Left lung (tissue), 10 donors: ENCODE data around the gene RBMS3. TPM values are rescaled to one million over a fixed set of nuclear protein-coding genes. Genes with fewer than 3 reads are reported as not detected.

Experiments used
- ATAC-seq: fragments of 200-7000 bp; cut with Tn5 transposase; one replicate; pipeline ENCODE4 v1.9.1; 2020; ENCODE audit warnings: moderate library complexity
- DNase-seq, 4 donors: peaks; one replicate each; pipeline ENCODE4 v3.0.0-alpha.2; 2013 to 2020
- H3K27ac ChIP-seq, 2 donors: fragments of 200-600 bp; sonication (generic) in 1 of 2; one replicate each; pipeline versions ENCODE4 v1.5.0 to v1.8.0; 2020 to 2021
- H3K27me3 ChIP-seq, 2 donors: fragments of 200-600 bp; sonication (generic) in 1 of 2; one replicate each; pipeline versions ENCODE4 v1.5.0 to v1.8.0; 2020 to 2021
- H3K36me3 ChIP-seq, 2 donors: fragments of 200-600 bp; sonication (generic) in 1 of 2; one replicate each; pipeline versions ENCODE4 v1.5.0 to v1.8.0; 2020 to 2021
- H3K4me1 ChIP-seq, 2 donors: fragments of 200-600 bp; one replicate each; pipeline ENCODE4 v1.8.0; 2021
- H3K4me3 ChIP-seq, 2 donors: fragments of 200-600 bp; sonication (generic) in 1 of 2; one replicate each; pipeline versions ENCODE4 v1.5.0 to v1.8.0; 2020 to 2021; ENCODE audit warnings: mild to moderate bottlenecking in 1 of 2
- H3K9me3 ChIP-seq, 2 donors: fragments of 200-600 bp; sonication (generic) in 1 of 2; one replicate each; pipeline versions ENCODE4 v1.5.0 to v1.8.0; 2020 to 2021
- CTCF ChIP-seq, 2 donors: fragments of 200-600 bp; sonication (generic) in 1 of 2; IDR thresholded peaks; one replicate each; pipeline versions ENCODE4 v1.5.0 to v1.8.0; 2021; ENCODE audit warnings: antibody characterized with exemption in 2 of 2
- intact Hi-C, 2 donors: fragments of 100-400 bp; cut with DNase I; formaldehyde crosslinking; loops; one replicate each; pipeline versions ENCODE4 v1.11.2 to v1.14.2; 2022
- polyA plus RNA-seq, 6 donors: library from polyadenylated mRNA; unstranded; fragments of 120-200 nt; gene quantifications; one replicate each; pipeline ENCODE4 v1.2.1, GENCODE V29; 2013; ENCODE audit not compliant: insufficient read length in 6 of 6
- total RNA-seq, 2 donors: library from RNA; stranded (reverse); fragmentation: NEBNext Ultra II Directional; extraction: Animal tissue kit (Norgen Biotek cat#: 25700); gene quantifications; one replicate each; pipeline ENCODE4 v1.2.1, GENCODE V29; 2021
- donor health status: DM: no; HTN: yes; CAD: no.
- donor health status: DM: no; HTN: no; CAD: no.

RBMS3 gene
- total and polyA plus RNA-seq, 8 donors = 27.1 to 51.6 (median 37.6) TPM

DNA sequence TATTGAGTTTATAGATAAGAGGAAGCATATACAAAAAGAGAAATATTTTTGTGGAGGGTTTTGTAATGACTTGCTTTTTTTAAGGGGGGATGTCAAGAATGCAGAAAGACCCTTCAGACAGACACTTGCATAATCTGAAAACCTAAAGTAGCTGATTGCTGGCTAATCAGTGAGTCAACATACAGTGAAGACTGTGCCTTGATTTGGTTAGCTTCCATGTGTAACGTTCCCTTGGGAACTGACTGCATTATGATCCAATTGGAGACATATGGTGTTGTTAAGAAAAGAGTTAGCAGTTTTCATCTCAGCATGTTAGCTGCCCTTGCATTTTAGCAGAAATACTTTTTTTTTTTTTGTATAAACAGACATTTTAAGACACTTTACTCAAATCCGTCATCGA, 483.2 kb downstream of the RBMS3 start:
- no peaks in the 10 kb centered on the region for H3K36me3 ChIP-seq
- peak in 2 of 4 donors; percentile 52 to 55 for DNase-seq
- H3K4me1 ChIP-seq = peaks cover 10 to 30% of the 10 kb centered on the region in 2 donors
- H3K27me3 ChIP-seq = no peaks in the 10 kb centered on the region
- H3K9me3 ChIP-seq = no peaks in the 10 kb centered on the region
- no peak for TF ChIP-seq CTCF (IDR thresholded peaks at IDR 0.05)
- intact Hi-C loops = no loop called here
- no peak overlapping the region for H3K27ac ChIP-seq
- ATAC-seq = no peak
- no peak overlapping the region for H3K4me3 ChIP-seq

DNA sequence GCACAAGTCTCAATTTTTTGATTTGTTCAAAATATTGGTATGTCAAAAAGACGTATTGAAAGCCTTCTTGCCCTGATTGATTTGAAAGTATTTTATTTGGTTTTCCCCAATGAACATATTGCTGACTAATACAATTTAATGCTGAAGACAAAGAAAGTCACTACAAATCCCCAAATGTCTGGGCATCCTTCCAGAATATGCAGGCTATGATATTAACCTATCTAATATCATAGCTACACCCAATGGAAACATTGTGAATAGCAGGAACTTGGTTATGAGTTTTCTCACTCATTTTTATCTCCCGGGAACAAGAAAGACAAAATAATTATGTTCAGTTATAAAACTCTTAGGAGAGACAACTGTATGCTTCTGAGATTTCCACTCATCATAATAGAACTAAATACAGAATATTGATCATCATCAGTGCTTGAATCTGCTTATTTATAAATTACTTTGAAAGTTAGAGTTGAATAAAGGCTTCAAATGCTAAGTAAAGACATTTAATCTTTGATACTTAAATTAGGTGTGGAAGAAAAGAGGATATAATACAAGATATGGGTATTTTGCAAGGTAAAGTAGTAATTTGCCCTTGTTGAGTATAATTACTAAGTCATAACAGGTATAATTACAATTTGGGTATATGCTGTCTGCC, 483.9 kb downstream of the RBMS3 start:
- Histone ChIP-seq H3K27ac (no peak overlapping the region), H3K4me1 (peaks cover 3 to 23% of the 10 kb centered on the region in 2 donors), H3K4me3 (no peak overlapping the region), H3K36me3 (no peaks in the 10 kb centered on the region), H3K27me3 (no peaks in the 10 kb centered on the region), H3K9me3 (no peaks in the 10 kb centered on the region)
- TF ChIP-seq CTCF (IDR thresholded peaks at IDR 0.05) = peak; percentile 28 to 48
- intact Hi-C loops = no loop called here
- peak in 2 of 4 donors; percentile 75 to 88 for DNase-seq
- ATAC-seq = peak; percentile 80

GRCh38 chr3:29771602-29772001, 490.7 kb downstream of the RBMS3 start:
- Histone ChIP-seq H3K27me3 (no peaks in the 10 kb centered on the region), H3K4me3 (no peak overlapping the region), H3K27ac (no peak overlapping the region), H3K9me3 (no peaks in the 10 kb centered on the region), H3K4me1 (no peaks in the 10 kb centered on the region), H3K36me3 (no peaks in the 10 kb centered on the region)
- ATAC-seq (no peak), DNase-seq (no peak)
- TF ChIP-seq CTCF (IDR thresholded peaks at IDR 0.05) = no peak
- intact Hi-C loops = no loop called here

DNA sequence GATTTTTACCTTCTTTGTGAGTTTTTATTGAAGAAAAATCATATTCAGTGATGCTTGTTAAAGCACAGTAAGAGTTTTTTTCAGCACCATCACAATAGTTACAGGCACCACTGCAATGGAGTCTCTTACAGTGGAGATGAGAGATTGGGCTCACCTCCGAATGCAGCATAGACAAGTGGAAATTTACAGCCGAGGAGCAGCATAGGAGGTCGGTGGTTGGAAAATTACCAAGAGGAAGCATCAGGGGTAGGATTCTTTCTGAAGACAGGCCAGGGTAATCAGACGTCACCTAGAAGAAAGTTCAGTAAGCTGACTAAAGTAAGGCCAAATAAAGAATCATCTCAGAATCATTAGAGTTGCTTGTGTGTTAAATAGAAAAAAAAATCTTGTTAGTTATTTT, 491.6 kb downstream of the RBMS3 start:
- DNase-seq (no peak), ATAC-seq (no peak)
- intact Hi-C loops = no loop called here
- no peak overlapping the region for H3K27ac ChIP-seq
- no peak for TF ChIP-seq CTCF (IDR thresholded peaks at IDR 0.05)
- H3K4me3 ChIP-seq = no peak overlapping the region
- no peaks in the 10 kb centered on the region for H3K36me3 ChIP-seq
- no peaks in the 10 kb centered on the region for H3K9me3 ChIP-seq
- no peaks in the 10 kb centered on the region for H3K27me3 ChIP-seq
- H3K4me1 ChIP-seq = no peaks in the 10 kb centered on the region

DNA sequence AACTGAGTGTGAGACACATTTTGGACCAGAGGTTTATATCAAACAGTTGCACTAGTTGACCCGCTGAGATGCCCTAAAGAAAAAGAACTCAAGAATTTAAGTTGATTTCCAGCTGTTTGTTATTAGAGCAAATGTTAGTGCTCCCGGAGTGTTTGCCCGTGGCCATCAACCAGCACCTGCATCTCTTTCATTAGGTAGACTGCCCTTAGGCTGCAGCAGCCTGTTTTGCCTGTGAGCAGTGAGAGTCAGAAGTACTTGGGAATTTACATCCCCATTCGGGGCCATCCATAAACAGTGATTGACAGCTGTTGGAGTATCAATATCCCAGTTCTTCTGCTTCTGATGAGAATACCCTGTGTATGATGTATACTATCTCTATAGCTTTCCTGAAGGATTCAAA, 492.6 kb downstream of the RBMS3 start:
- Histone ChIP-seq H3K4me1 (no peaks in the 10 kb centered on the region), H3K4me3 (no peak overlapping the region), H3K9me3 (no peaks in the 10 kb centered on the region), H3K27ac (no peak overlapping the region), H3K36me3 (no peaks in the 10 kb centered on the region), H3K27me3 (no peaks in the 10 kb centered on the region)
- no peak for TF ChIP-seq CTCF (IDR thresholded peaks at IDR 0.05)
- intact Hi-C loops = no loop called here
- ATAC-seq = no peak
- no peak for DNase-seq
